HL-60/S4 treated with retinoic acid at 250 ng/mL for 4 days and 3 days (cell line): ENCODE data around the gene MEGF11.

Experiments
- in situ Hi-C: fragments of 300-500 bp; cut with MboI; formaldehyde crosslinking; loops from 2 replicates; pipeline ENCODE4 v1.7.0; 2022; ENCODE audit warnings: low sequenced_read_pairs

Gene MEGF11

DNA sequence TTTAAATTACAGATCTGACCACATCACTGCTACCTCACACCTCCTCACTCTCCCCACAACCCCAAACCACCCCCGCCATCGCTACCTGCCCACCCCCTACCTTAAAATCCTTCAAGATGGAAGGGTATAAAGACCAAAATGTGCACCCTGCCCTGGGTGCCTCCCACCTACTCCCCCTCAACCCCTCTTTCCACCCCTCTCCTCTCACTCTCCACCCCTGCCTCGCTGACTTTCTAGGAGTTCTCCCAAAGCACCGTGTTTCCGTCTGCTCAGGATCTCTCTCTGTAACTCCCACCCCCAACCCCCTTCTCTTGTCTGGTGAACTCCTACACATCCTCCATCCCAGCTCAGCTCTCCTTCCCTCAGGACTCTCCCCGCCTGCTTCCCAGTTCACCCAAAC is 69.1 kb downstream of the MEGF11 start:
- in situ Hi-C loops = no loop called here

DNA sequence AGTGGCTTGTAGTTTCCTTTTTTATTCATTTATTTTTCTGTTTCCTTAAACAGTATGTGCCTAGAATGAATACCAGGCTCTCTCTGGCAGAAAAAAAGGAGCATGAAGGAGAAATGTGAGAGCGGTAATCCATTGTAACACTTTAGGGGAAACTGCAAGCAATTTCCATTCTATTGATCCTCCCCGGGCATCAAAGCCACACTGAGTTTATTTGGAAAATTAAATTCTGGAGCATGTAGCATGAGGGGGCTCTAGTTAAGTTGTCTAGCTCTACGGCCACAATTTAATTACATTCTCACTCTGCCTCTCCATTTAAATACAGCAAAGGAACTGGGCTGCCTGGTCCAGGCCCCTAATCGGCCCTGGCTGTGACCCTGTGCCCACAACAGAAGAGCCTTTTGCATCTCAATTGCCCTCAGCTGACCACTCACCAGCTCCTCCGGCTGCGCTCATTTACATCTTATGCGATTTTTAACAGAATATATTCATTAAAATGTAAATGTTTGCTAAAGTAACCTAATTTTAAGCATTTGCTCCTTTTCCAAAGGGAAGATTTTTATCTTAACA is 72.9 kb downstream of the MEGF11 start:
- in situ Hi-C loops = no loop called here

GRCh38 chr15:66178531-66178910 is 75.0 kb downstream of the MEGF11 start:
- in situ Hi-C loops = no loop called here

- in situ Hi-C loops = no loop called here
These were observed 81.1 kb downstream of the MEGF11 start for GRCh38 chr15:66172324-66172980.

DNA sequence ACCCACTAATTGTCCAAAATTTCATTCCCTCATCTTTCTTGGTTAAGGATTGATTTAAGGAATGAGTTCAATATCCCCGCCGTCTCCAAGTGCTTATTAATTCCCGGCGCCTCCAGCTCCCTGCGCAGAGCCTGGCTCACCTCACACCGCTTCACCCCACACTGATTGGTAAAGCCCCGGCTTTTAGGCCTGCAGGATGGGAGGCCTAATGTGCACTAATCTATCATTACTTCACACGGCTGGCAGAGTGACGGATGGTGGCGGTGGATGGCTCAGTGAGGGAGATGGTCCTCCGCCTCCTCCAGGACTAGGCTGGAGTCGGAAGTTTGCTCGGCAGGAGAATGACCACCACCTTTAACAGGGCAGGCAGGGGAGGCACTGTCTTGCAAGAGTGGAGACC is 81.7 kb downstream of the MEGF11 start:
- in situ Hi-C loops = no loop called here

- in situ Hi-C loops = no loop called here
These were observed 82.8 kb downstream of the MEGF11 start for GRCh38 chr15:66170716-66171115.

- in situ Hi-C loops = no loop called here
These were observed 83.5 kb downstream of the MEGF11 start for GRCh38 chr15:66170042-66170441.

- in situ Hi-C loops = no loop called here
These were observed 83.9 kb downstream of the MEGF11 start for GRCh38 chr15:66169625-66170024.

GRCh38 chr15:66169023-66169422 is 84.5 kb downstream of the MEGF11 start:
- in situ Hi-C loops = no loop called here

DNA sequence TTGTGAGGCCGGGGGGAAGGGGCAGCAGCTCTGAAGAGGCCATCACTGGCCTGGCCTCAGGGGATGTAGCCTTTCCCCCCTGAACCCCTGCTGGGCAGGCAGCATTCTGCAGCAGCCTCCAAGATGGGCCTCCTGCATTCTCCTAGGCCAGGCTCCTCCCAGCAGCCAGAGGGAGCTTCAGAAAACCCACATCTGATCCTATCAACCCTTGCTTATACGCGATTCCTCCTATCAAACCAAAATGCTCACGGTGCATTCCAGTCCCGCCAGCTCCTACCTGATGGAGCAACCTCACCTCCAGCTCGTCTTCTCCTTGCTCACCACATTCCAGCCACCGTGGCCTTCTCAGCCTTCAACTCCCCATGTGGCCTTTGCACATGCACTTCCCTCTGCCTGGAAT is 85.7 kb downstream of the MEGF11 start:
- in situ Hi-C loops = no loop called here

DNA sequence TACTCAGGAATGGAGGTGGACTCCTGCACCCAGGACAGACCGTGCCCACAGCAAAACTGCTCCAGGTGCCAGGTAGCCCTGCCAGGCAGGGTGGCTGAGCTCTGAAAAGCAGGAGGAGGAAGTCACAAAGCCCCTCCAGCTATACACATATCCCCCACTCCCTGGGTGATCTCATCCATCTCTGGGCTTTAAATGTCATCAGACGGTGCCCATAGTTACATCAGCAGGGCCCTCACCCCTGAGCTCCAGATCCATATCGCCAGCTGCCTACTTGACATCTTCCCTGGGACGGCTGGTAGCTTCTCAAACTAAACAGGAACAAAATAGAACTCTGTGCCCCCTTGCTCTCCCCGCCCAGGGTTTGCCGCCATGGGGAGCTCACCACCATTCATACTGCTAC is 87.7 kb downstream of the MEGF11 start:
- in situ Hi-C loops = no loop called here

- in situ Hi-C loops = no loop called here
These were observed 88.8 kb downstream of the MEGF11 start for GRCh38 chr15:66164788-66165187.

- in situ Hi-C loops = no loop called here
These were observed 90.0 kb downstream of the MEGF11 start for GRCh38 chr15:66163553-66163952.

DNA sequence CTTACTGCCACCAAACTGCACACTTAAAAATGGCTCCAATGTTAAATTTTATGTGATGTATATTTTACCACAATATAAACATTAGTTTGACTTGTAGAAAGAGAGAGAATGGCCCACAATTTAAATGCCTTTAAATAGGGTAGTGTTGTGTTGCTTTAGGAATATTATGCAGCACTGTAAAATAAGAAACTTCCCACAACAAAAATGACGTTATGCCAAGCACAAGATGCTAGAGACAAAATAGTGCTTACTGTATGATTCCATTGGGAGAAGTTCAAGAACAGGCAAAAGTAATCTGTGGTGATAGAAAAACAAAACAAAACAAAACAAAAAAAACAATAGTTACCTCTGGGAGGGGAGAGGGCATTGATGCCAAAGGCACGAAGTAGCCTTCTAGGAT is 91.3 kb downstream of the MEGF11 start:
- in situ Hi-C loops = no loop called here

DNA sequence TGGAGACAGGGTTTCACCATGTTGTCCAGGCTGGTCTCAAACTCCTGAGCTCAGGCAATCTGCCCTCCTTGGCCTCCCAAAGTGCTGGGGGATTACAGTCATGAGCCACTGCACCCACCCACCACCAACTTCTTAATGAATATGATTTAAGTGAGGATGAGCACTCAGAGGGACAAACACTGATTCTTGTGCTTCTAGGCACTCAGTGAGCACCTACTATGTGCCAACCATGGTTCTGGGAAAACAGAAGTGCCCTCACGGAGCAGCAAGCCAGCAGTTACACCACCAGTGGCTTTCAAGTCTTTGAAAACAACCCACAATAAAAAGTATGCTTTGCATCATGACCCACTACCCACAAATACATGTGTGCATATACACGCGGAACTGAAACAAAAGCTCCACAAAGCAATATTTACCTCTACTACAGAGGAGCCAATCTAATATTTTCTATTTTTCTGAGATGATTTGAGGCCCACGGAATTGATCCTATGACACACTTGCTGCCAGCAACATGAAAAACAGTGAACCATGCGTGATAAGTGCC is 91.9 kb downstream of the MEGF11 start:
- in situ Hi-C loops = no loop called here

DNA sequence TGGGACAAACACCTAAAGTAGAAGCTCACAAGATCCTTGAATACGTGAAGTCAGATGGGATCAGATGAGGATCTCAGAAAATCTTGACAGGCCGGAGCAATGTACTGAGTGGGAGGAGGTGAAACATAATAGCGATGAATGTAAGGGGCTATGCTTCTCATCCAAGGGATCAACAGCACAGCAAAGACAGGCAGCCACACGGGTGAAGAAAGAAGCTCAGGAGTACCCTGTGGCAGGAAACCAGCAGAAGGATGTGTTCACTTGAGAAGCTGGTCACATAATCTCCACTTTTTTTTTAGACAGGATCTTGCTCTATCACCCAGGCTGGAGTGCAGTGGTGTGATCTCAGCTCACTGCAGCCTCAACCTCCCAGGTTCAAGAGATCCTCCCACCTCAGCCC is 92.4 kb downstream of the MEGF11 start:
- in situ Hi-C loops = no loop called here

- in situ Hi-C loops = no loop called here
These were observed 96.0 kb downstream of the MEGF11 start for GRCh38 chr15:66157507-66157906.

DNA sequence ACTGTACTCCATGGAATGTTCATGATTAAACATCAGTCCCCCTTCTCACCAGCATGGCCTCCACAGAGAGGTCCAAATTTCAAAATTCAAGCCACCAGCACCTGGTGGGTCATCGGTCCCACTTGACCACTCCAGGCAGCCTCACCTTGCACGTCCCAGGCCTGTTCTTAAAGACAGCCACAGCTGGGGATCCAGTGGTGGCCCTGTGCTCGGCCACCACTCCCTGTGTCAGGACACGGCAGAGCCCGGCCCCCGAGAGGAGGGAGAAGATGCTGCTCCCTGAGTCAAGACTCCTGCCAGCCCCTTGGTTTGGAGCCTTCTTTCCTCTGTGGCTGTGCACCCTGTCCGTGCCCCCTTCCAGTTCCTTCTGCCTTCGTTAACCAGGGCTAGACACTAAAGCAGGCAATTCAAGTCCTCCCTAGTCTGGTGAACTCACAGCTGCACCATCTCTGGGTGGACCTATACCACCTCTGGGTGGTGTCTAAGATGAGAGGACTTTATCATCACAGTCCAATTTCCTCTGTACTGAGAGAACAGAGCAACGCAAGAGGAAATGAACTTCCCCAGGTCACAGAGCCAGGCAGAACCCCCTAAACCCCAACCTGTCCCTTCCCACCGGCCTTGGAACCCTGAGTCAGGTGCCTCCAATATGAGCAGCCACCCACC is 97.1 kb downstream of the MEGF11 start:
- in situ Hi-C loops = no loop called here

- in situ Hi-C loops = no loop called here
These were observed 98.5 kb downstream of the MEGF11 start for GRCh38 chr15:66155065-66155464.

GRCh38 chr15:66154581-66154980 is 99.0 kb downstream of the MEGF11 start:
- in situ Hi-C loops = no loop called here

DNA sequence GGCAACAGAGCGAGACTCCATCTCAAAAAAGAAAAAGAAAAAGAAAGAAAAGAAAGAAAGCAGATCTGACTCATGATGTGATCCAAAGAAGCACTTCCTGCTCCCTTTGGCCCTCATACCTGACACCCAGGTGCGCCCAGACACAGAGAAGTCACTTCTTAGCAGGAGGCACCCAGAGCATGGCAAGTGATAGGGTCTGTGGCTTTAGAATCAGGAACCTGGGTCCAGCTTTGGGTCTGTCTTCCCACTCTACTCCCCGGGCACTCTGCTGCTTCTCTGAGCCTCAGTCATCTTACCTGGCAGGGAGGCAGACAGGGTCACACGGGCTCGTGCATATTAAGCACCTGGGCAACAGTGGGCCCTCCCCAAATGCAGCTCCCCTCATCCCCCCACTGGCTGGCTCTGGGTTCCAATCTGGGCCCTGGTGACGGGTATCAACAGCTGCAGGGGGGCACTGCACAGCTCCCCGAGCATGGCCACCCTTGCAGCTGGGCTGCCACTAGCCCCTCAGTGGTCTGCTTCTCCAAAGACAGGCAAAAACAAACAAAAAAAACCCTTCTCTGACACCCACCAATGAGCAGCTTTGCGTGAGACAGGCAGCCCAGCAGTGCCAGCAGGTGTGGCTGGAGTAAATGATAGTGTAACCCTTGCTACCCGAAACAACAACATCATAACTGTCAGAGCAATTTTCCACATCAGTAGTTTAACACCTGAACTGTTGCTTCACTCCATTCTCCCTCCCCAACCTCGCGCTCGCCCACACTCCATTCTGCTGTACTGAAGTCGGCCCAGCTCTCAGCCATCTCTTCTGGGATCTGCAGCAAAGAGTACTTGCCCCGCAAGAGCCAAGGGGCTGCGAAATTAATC is 99.8 kb downstream of the MEGF11 start:
- in situ Hi-C loops = no loop called here
